ENCODE data around the gene GAB2. TPM values are rescaled to one million over a fixed set of nuclear protein-coding genes. Genes with fewer than 3 reads are reported as not detected.

GAB2 gene
- total RNA-seq, 1 donor from 2014 or later: 22.4 TPM

DNA sequence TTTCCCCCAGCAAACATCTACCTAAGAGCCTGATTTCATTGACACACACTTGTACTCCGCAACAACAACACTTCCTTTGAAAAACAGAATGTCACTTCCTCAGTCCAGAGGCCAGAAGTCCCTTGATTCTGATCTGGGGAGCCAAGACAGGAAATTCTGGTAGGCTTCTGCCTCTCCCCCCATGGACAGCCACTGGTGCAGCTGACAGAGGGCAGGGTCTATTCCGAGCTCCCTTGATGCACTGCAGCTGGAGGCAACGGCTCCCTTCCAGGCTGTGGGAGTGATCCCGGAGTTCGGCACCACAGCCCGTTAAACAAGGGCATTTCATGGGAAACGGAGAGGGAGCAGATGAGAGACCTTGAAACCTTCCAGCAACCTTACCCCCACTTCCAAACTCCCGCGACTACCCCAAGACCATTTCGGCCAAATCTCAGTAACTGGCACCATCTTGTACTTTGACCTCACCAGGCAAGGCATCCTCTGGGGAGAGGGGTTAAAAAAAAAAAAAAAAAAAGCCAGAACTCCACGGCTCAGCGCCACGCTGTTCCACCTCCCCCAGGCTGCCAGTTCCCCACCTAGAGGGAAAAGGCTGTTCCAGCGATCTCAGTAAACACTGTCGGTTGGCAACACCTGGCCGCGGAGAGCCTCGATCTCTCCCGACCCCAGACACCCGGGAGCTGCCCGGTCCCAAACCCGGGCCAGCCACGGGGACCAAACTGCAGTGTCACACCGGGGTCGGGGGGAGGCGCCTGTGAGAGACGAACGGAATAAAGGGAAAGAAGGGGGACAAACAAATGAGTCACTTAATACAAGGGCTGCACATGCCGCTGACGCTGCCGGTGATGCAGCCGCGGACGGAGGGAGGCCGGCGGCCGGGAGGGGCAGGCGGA lies 1.1 kb downstream of the GAB2 start:
- ATAC-seq (ENCODE audit: low read depth): peak; percentile 51
- CTCF ChIA-PET: interaction anchor here (1.0 to 5.4 kb wide), 11 partner anchors 10 to 189 kb away, joined by 3 to 90 read pairs (median 4); no protein-coding TSS in a partner anchor
- TF ChIP-seq, protein P1, sequence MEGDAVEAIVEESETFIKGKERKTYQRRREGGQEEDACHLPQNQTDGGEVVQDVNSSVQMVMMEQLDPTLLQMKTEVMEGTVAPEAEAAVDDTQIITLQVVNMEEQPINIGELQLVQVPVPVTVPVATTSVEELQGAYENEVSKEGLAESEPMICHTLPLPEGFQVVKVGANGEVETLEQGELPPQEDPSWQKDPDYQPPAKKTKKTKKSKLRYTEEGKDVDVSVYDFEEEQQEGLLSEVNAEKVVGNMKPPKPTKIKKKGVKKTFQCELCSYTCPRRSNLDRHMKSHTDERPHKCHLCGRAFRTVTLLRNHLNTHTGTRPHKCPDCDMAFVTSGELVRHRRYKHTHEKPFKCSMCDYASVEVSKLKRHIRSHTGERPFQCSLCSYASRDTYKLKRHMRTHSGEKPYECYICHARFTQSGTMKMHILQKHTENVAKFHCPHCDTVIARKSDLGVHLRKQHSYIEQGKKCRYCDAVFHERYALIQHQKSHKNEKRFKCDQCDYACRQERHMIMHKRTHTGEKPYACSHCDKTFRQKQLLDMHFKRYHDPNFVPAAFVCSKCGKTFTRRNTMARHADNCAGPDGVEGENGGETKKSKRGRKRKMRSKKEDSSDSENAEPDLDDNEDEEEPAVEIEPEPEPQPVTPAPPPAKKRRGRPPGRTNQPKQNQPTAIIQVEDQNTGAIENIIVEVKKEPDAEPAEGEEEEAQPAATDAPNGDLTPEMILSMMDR (IDR thresholded peaks at IDR 0.05): no peak
- Mint-ChIP-seq H3K27me3 (no peaks in the 10 kb centered on the region), H3K4me1 (peaks cover 79% of the 10 kb centered on the region), H3K36me3 (ENCODE audit: low read depth) (peaks cover 4% of the 10 kb centered on the region), H3K9me3 (no peaks in the 10 kb centered on the region), H3K4me3 (peak overlapping the region; percentile 98), H3K27ac (peak overlapping the region; percentile 96)
- DNase-seq: peak; percentile 71
- intact Hi-C loops (cut with micrococcal nuclease): loop anchor here (1.0 to 10.0 kb wide), 10 partner anchors 36 to 422 kb away; partner anchors contain the start of genes ALG8, INTS4, KCTD21 and NDUFC2
- POLR2A ChIA-PET: interaction anchor here (0.5 to 5.6 kb wide), 18 partner anchors 10 to 277 kb away, joined by 3 to 113 read pairs (median 6); partner anchors contain the start of genes ALG8, KCTD21, NARS2 and USP35

GRCh38 chr11:78415338-78415737 lies 2.3 kb downstream of the GAB2 start:
- intact Hi-C loops (cut with micrococcal nuclease): loop anchor here (2.0 to 10.0 kb wide), 4 partner anchors 13 to 119 kb away; no protein-coding TSS in a partner anchor

DNA sequence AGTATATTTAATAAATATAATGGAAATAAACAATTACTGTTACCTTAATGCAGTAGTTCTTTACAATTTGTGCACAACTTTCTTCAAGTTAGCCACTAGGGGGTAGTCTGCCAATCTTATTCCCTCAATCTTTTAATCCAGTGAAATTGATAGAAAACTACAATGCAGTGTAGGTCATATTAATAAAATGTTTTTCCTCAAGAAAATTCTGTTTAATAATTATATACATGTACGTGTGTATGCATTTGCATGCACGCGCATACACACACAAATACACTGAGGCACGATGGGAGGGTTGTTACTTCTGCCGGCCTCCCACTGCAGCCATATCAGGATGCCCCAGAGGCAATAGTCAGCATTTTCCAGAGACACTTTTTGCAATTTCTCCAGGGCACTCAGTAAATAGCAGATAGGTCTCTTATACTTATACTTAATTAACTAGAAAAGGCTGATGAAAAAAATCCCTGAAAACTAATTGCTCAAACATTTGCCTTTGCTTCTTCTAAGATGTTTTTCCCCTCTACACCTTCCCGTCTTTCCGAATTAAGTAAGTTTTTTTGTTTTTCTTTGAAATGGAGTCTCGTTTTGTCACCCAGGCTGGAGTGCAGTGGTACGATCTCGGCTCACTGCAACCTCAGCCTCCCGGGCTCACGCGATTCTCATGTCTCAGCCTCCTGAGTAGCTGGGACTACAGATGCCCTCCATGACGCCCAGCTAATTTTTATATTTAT lies 3.1 kb downstream of the GAB2 start:
- H3K27me3 Mint-ChIP-seq: no peaks in the 10 kb centered on the region
- peaks cover 65% of the 10 kb centered on the region for H3K4me1 Mint-ChIP-seq
- ATAC-seq (ENCODE audit: low read depth) (no peak), DNase-seq (no peak)
- H3K36me3 Mint-ChIP-seq (ENCODE audit: low read depth): peaks cover 9% of the 10 kb centered on the region
- no peak overlapping the region for H3K4me3 Mint-ChIP-seq
- peak overlapping the region; percentile 96 for H3K27ac Mint-ChIP-seq
- H3K9me3 Mint-ChIP-seq: no peaks in the 10 kb centered on the region
- CTCF ChIA-PET: interaction anchor here (1.4 to 5.4 kb wide), 5 partner anchors 14 to 186 kb away, joined by 4 to 90 read pairs (median 8); partner anchors contain the start of gene NARS2
- intact Hi-C loops (cut with micrococcal nuclease): loop anchor here (2.0 to 10.0 kb wide), 4 partner anchors 14 to 120 kb away; no protein-coding TSS in a partner anchor
- TF ChIP-seq, protein P1 (IDR thresholded peaks at IDR 0.05): no peak
- POLR2A ChIA-PET: interaction anchor here (5.6 kb wide), 1 partner anchor 15 kb away, joined by 113 read pairs; no protein-coding TSS in a partner anchor

More at GRCh38 chr11:78415338-78415737, 2.3 kb downstream of the GAB2 start:
- TF ChIP-seq, protein P1 (IDR thresholded peaks at IDR 0.05): no peak
- Mint-ChIP-seq H3K36me3 (ENCODE audit: low read depth) (peaks cover 6% of the 10 kb centered on the region), H3K27me3 (no peaks in the 10 kb centered on the region), H3K4me3 (peak overlapping the region; percentile 70), H3K4me1 (peaks cover 72% of the 10 kb centered on the region), H3K9me3 (no peaks in the 10 kb centered on the region), H3K27ac (peak overlapping the region; percentile 96)
- no peak for DNase-seq
- ChIA-PET POLR2A (interaction anchor here (0.7 to 5.6 kb wide), 4 partner anchors 14 to 190 kb away, joined by 3 to 113 read pairs (median 3); no protein-coding TSS in a partner anchor), CTCF (interaction anchor here (0.9 to 5.4 kb wide), 12 partner anchors 9 to 189 kb away, joined by 3 to 90 read pairs (median 4); partner anchors contain the start of gene NARS2)
- peak; percentile 7 for ATAC-seq (ENCODE audit: low read depth)

DNA sequence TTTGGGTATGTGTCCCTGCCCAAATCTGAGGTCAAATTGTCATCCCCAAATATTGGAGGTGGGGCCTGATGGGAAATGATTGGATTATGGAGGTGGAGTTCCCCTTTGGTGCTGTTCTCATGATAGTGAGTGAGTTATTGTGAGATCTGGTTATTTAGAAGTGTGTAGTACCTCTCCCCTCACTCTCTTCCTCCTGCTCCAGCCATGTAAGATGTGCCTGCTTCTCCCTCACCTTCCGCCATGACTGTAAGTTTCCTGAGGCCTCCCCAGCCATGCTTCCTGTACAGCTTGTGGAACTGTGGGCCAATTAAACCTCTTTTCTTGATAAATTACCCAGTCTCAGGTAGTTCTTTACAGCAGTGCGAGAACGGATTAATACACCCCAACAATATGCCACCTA lies 9.0 kb downstream of the GAB2 start:
- H3K4me3 Mint-ChIP-seq: no peak overlapping the region
- POLR2A ChIA-PET: interaction anchor here (0.6 kb wide), 1 partner anchor 14 kb away, joined by 3 read pairs; no protein-coding TSS in a partner anchor
- DNase-seq (no peak), ATAC-seq (ENCODE audit: low read depth) (no peak)
- peaks cover 50% of the 10 kb centered on the region for H3K4me1 Mint-ChIP-seq
- CTCF ChIA-PET: no interaction called here
- TF ChIP-seq, protein P1 (IDR thresholded peaks at IDR 0.05): no peak
- H3K27ac Mint-ChIP-seq: no peak overlapping the region
- intact Hi-C loops (cut with micrococcal nuclease): no loop called here
- H3K27me3 Mint-ChIP-seq: no peaks in the 10 kb centered on the region
- H3K9me3 Mint-ChIP-seq: no peaks in the 10 kb centered on the region
- H3K36me3 Mint-ChIP-seq (ENCODE audit: low read depth): peaks cover 14% of the 10 kb centered on the region
